OCI-LY7 (cell line): ENCODE measurements around the gene ADSS1. TPM values are rescaled to one million over a fixed set of nuclear protein-coding genes. Genes with fewer than 3 reads are reported as not detected.

Experiments
- BruUV-seq: library from RNA; stranded (reverse); fragments of 400-500 nt; replicated peaks from 2 replicates; lab custom pipeline; 2021; lab: Mats Ljungman, UMichigan
- CTCF ChIA-PET: fragments of 300-600 bp; sonication (Branson Sonifier 250); formaldehyde crosslinking; loops from one replicate; lab custom pipeline; 2022; ENCODE audit warnings: antibody characterized with exemption; ENCODE audit not compliant: unreplicated experiment; lab: Charles Lee
- POLR2A ChIA-PET: fragments of 300-600 bp; sonication (Branson Sonifier 250); formaldehyde crosslinking; loops from one replicate; lab custom pipeline; 2022; ENCODE audit warnings: antibody characterized with exemption; lab: Charles Lee
- DNase-seq: peaks from one replicate; pipeline ENCODE4 v3.0.0-alpha.2; 2015; ENCODE audit warnings: low spot score
- H2AFZ ChIP-seq: fragments of 200-600 bp; sonication (generic), shearing (Covaris generic); 2 replicates; pipeline ENCODE4 v1.6.1; 2014; ENCODE audit warnings: mild to moderate bottlenecking, antibody characterized with exemption, low read length, moderate library complexity
- H3K27ac ChIP-seq: fragments of 200-600 bp; sonication (generic); 2 replicates; pipeline ENCODE4 v1.5.1; 2014; ENCODE audit warnings: mixed run types, low read depth, mild to moderate bottlenecking, moderate library complexity, low read length, inconsistent platforms; ENCODE audit not compliant: poor library complexity, severe bottlenecking
- H3K36me3 ChIP-seq: fragments of 200-600 bp; sonication (generic); 2 replicates; pipeline ENCODE4 v1.6.1; 2014; ENCODE audit warnings: mild to moderate bottlenecking, antibody characterized with exemption, low read length, moderate library complexity, mixed read lengths; ENCODE audit not compliant: insufficient read depth
- H3K4me1 ChIP-seq: fragments of 200-600 bp; sonication (generic); 2 replicates; pipeline ENCODE4 v1.5.1; 2014; ENCODE audit warnings: mild to moderate bottlenecking, low read length; ENCODE audit not compliant: insufficient read depth, poor library complexity, severe bottlenecking
- H3K4me2 ChIP-seq: fragments of 200-600 bp; sonication (generic); 2 replicates; pipeline ENCODE4 v1.6.1; 2014; ENCODE audit warnings: mild to moderate bottlenecking, low read length
- H3K4me3 ChIP-seq: fragments of 200-600 bp; sonication (generic); 2 replicates; pipeline ENCODE4 v1.5.1; 2014; ENCODE audit warnings: mild to moderate bottlenecking, low read depth, low read length; ENCODE audit not compliant: poor library complexity, severe bottlenecking
- H3K79me2 ChIP-seq: fragments of 200-600 bp; sonication (generic); 2 replicates; pipeline ENCODE4 v1.6.1; 2016; ENCODE audit warnings: low read depth, mild to moderate bottlenecking, low read length, moderate library complexity, mixed read lengths; ENCODE audit not compliant: insufficient read depth
- H3K9me2 ChIP-seq: fragments of 200-600 bp; sonication (generic); 2 replicates; pipeline ENCODE4 v1.6.1; 2016; ENCODE audit warnings: mild to moderate bottlenecking, low read length, mixed read lengths; ENCODE audit not compliant: insufficient read depth
- H3K9me3 ChIP-seq: fragments of 200-600 bp; sonication (generic); 2 replicates; pipeline ENCODE4 v1.6.1; 2014; ENCODE audit warnings: mild to moderate bottlenecking, mixed run types, low read length, mixed read lengths
- H4K20me1 ChIP-seq: fragments of 200-600 bp; sonication (generic); 2 replicates; pipeline ENCODE4 v1.6.1; 2014; ENCODE audit warnings: mild to moderate bottlenecking, antibody characterized with exemption, low read length, moderate library complexity, mixed read lengths; ENCODE audit not compliant: insufficient read depth
- EZH2phosphoT487 ChIP-seq: fragments of 200-600 bp; sonication (generic); IDR thresholded peaks from 2 replicates; pipeline ENCODE4 v1.6.1; 2018; ENCODE audit warnings: low read depth, borderline replicate concordance, mild to moderate bottlenecking, mixed run types, antibody characterized with exemption, low read length, moderate library complexity, mixed read lengths
- intact Hi-C: fragments of 100-400 bp; cut with micrococcal nuclease; formaldehyde crosslinking; loops from one replicate; pipeline ENCODE4 v1.10.0; 2022; ENCODE audit not compliant: unreplicated experiment
- total RNA-seq, 2 experiments: library from RNA; depleted of rRNA in 1 of 2; stranded (reverse); fragments of >200 nt in 1 of 2; shearing (Covaris generic) in 1 of 2; gene quantifications; 2 replicates each; pipeline ENCODE4 v1.2.3, GENCODE V29; 2014 to 2022
- TF ChIP-seq, protein P1 (sequence below): fragments of 200-600 bp; sonication (generic); conservative IDR thresholded peaks from 2 replicates; pipeline ENCODE4 v1.5.1; 2014; ENCODE audit warnings: mild to moderate bottlenecking, antibody characterized with exemption, low read length, moderate library complexity, mixed read lengths

Gene ADSS1
- total RNA-seq, 2 experiments from 2014 or later: 2.8 TPM; not detected in 1

GRCh38 chr14:104739546-104740516 is 15.8 kb downstream of the ADSS1 start:
- Histone ChIP-seq H3K79me2 (no peaks in the 10 kb centered on the region), H3K9me3 (no peaks in the 10 kb centered on the region), H3K36me3 (no peaks in the 10 kb centered on the region), H3K4me2 (no peak overlapping the region), H3K4me3 (no peak overlapping the region), H3K4me1 (no peaks in the 10 kb centered on the region), H3K27ac (no peak overlapping the region), H4K20me1 (no peaks in the 10 kb centered on the region), H2AFZ (no peak overlapping the region), H3K9me2 (no peaks in the 10 kb centered on the region)
- no peak for DNase-seq
- intact Hi-C loops: no loop called here
- CTCF ChIA-PET: no interaction called here
- no TSS peak for BruUV-seq
- TF ChIP-seq, protein P1, sequence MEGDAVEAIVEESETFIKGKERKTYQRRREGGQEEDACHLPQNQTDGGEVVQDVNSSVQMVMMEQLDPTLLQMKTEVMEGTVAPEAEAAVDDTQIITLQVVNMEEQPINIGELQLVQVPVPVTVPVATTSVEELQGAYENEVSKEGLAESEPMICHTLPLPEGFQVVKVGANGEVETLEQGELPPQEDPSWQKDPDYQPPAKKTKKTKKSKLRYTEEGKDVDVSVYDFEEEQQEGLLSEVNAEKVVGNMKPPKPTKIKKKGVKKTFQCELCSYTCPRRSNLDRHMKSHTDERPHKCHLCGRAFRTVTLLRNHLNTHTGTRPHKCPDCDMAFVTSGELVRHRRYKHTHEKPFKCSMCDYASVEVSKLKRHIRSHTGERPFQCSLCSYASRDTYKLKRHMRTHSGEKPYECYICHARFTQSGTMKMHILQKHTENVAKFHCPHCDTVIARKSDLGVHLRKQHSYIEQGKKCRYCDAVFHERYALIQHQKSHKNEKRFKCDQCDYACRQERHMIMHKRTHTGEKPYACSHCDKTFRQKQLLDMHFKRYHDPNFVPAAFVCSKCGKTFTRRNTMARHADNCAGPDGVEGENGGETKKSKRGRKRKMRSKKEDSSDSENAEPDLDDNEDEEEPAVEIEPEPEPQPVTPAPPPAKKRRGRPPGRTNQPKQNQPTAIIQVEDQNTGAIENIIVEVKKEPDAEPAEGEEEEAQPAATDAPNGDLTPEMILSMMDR: no peak
- no peak for TF ChIP-seq EZH2phosphoT487
- POLR2A ChIA-PET: no interaction called here

- CTCF ChIA-PET: no interaction called here
- Histone ChIP-seq H2AFZ (no peak overlapping the region), H3K27ac (no peak overlapping the region), H3K4me3 (no peak overlapping the region), H4K20me1 (no peaks in the 10 kb centered on the region), H3K36me3 (no peaks in the 10 kb centered on the region), H3K9me3 (no peaks in the 10 kb centered on the region), H3K79me2 (no peaks in the 10 kb centered on the region), H3K4me2 (no peak overlapping the region), H3K4me1 (no peaks in the 10 kb centered on the region), H3K9me2 (no peaks in the 10 kb centered on the region)
- no peak for DNase-seq
- no TSS peak for BruUV-seq
- intact Hi-C loops: no loop called here
- POLR2A ChIA-PET: no interaction called here
- no peak for TF ChIP-seq EZH2phosphoT487
These were observed 17.2 kb downstream of the ADSS1 start for GRCh38 chr14:104741108-104741802.

- no peaks in the 10 kb centered on the region for H3K4me1 ChIP-seq
- no peak for DNase-seq
- no peak overlapping the region for H3K4me3 ChIP-seq
- H3K79me2 ChIP-seq: no peaks in the 10 kb centered on the region
- no TSS peak for BruUV-seq
- no peaks in the 10 kb centered on the region for H3K36me3 ChIP-seq
- ChIA-PET CTCF (no interaction called here), POLR2A (no interaction called here)
- intact Hi-C loops: no loop called here
- TF ChIP-seq, protein P1: no peak
- no peak for TF ChIP-seq EZH2phosphoT487
- no peaks in the 10 kb centered on the region for H3K9me2 ChIP-seq
- no peaks in the 10 kb centered on the region for H3K9me3 ChIP-seq
- no peaks in the 10 kb centered on the region for H4K20me1 ChIP-seq
- no peak overlapping the region for H2AFZ ChIP-seq
- H3K27ac ChIP-seq: no peak overlapping the region
- H3K4me2 ChIP-seq: no peak overlapping the region
These were observed 17.8 kb downstream of the ADSS1 start for GRCh38 chr14:104741803-104742251.
